ENCODE data around the gene ANKFY1. TPM values are rescaled to one million over a fixed set of nuclear protein-coding genes. Genes with fewer than 3 reads are reported as not detected.

The ANKFY1 gene
- total and polyA plus RNA-seq, 9 of the 15 experiments (the other 6 are each of a cell fraction or from before 2014, with no cell fraction given) = 4.3 to 25.6 (median 12.2) TPM

GRCh38 chr17:4186357-4186881 lies 77.4 kb downstream of the ANKFY1 start:
- Histone ChIP-seq H3K4me3 (no peak overlapping the region), H4K20me1 (replicated peaks; ENCODE audit: control insufficient read depth, insufficient read depth, low read length) (no peaks in the 10 kb centered on the region), H2AFZ (ENCODE audit: low read depth, low read length) (no peak overlapping the region), H3K36me3 (ENCODE audit: control insufficient read depth, insufficient read depth, low read length) (peaks cover 77% of the 10 kb centered on the region), H3K27ac (ENCODE audit: extremely low read depth, low read depth, low read length) (no peak overlapping the region), H3K9me1 (ENCODE audit: control insufficient read depth, insufficient read depth, low read length) (no peaks in the 10 kb centered on the region), H3K9ac (ENCODE audit: insufficient read depth in 1 of 2, low read depth in 2 of 2, low read length in 2 of 2) (no peak overlapping the region), H3K4me1 (replicated peaks in 1 of 2; ENCODE audit: control insufficient read depth in 2 of 2, insufficient read depth in 2 of 2, low read length in 2 of 2) (no peaks in the 10 kb centered on the region), H3K79me2 (ENCODE audit: control insufficient read depth, insufficient read depth, low read length) (no peaks in the 10 kb centered on the region), H3K27me3 (ENCODE audit: control insufficient read depth in 2 of 2, insufficient read depth in 2 of 2, low read length in 2 of 2) (no peaks in the 10 kb centered on the region), H3K9me3 (replicated peaks; ENCODE audit: control insufficient read depth, insufficient read depth, low read depth, low read length) (no peaks in the 10 kb centered on the region), H3K4me2 (ENCODE audit: insufficient read depth, low read length) (no peak overlapping the region)
- TF ChIP-seq KAT8 (IDR thresholded peaks at IDR 0.05; ENCODE audit: low read depth) (no peak), FOXK1 (CRISPR knock-in tag; IDR thresholded peaks at IDR 0.05; ENCODE audit: borderline replicate concordance) (no peak), NFIX (CRISPR knock-in tag; IDR thresholded peaks at IDR 0.05; ENCODE audit: low read depth) (no peak)
- intact Hi-C loops (cut with micrococcal nuclease) = no loop called here
- FAIRE-seq = no peak
- ChIA-PET POLR2A (no interaction called here), CTCF (ENCODE audit: low intra/inter-chr PET ratio) (no interaction called here)
- ATAC-seq = no peak
- DNase-seq (ENCODE audit: extremely low read depth in 1 of 4, low spot score in 3 of 4) = no peak
- 100% methylated on average over 2 of the region's 8 CpGs for WGBS (ENCODE audit: insufficient coverage, low coverage, missing lambda C conversion rate)
- in situ Hi-C loops (cut with MboI) = no loop called here
- no TSS peak for BruUV-seq (replicated peaks)

GRCh38 chr17:4185656-4186055 lies 78.1 kb downstream of the ANKFY1 start:
- no peak overlapping the region for H3K4me2 ChIP-seq (ENCODE audit: insufficient read depth, low read length)
- H2AFZ ChIP-seq (ENCODE audit: low read depth, low read length) = no peak overlapping the region
- in situ Hi-C loops (cut with MboI) = no loop called here
- ChIA-PET CTCF (ENCODE audit: low intra/inter-chr PET ratio) (no interaction called here), POLR2A (no interaction called here)
- no peaks in the 10 kb centered on the region for H3K9me3 ChIP-seq (replicated peaks; ENCODE audit: control insufficient read depth, insufficient read depth, low read depth, low read length)
- H3K4me3 ChIP-seq = no peak overlapping the region
- H3K27me3 ChIP-seq (ENCODE audit: control insufficient read depth in 2 of 2, insufficient read depth in 2 of 2, low read length in 2 of 2) = no peaks in the 10 kb centered on the region
- H3K36me3 ChIP-seq (ENCODE audit: control insufficient read depth, insufficient read depth, low read length) = peaks cover 80% of the 10 kb centered on the region
- no peak overlapping the region for H3K9ac ChIP-seq (ENCODE audit: insufficient read depth in 1 of 2, low read depth in 2 of 2, low read length in 2 of 2)
- H4K20me1 ChIP-seq (replicated peaks; ENCODE audit: control insufficient read depth, insufficient read depth, low read length) = no peaks in the 10 kb centered on the region
- no peak overlapping the region for H3K27ac ChIP-seq (ENCODE audit: extremely low read depth, low read depth, low read length)
- DNase-seq (ENCODE audit: extremely low read depth in 1 of 4, low spot score in 3 of 4) (no peak), ATAC-seq (no peak), FAIRE-seq (no peak)
- H3K4me1 ChIP-seq (replicated peaks in 1 of 2; ENCODE audit: control insufficient read depth in 2 of 2, insufficient read depth in 2 of 2, low read length in 2 of 2) = no peaks in the 10 kb centered on the region
- no peaks in the 10 kb centered on the region for H3K79me2 ChIP-seq (ENCODE audit: control insufficient read depth, insufficient read depth, low read length)
- intact Hi-C loops (cut with micrococcal nuclease) = no loop called here
- no peaks in the 10 kb centered on the region for H3K9me1 ChIP-seq (ENCODE audit: control insufficient read depth, insufficient read depth, low read length)
- no TSS peak for BruUV-seq (replicated peaks)
- WGBS (ENCODE audit: insufficient coverage, low coverage, missing lambda C conversion rate) = 91% methylated on average over 13 of the region's 15 CpGs
- TF ChIP-seq ZBTB34 (CRISPR knock-in tag; IDR thresholded peaks at IDR 0.05) = no peak
- TF ChIP-seq ZNF655 (CRISPR knock-in tag; IDR thresholded peaks at IDR 0.05) = no peak
- no peak for TF ChIP-seq AFF1 (IDR thresholded peaks at IDR 0.05; ENCODE audit: low read depth in 1 of 2, partially characterized antibody in 2 of 2)
- no peak for TF ChIP-seq GTF2F1 (IDR thresholded peaks at IDR 0.05; ENCODE audit: low read depth, low read length)
- TF ChIP-seq ZNF586 (CRISPR knock-in tag; conservative IDR thresholded peaks at IDR 0.05) = no peak
- no peak for TF ChIP-seq KDM2B (CRISPR knock-in tag; IDR thresholded peaks at IDR 0.05)

All from K562 (cell line).